Neural cell (in vitro differentiated cells): Measurements from ENCODE around the gene NRBF2. TPM values are rescaled to one million over a fixed set of nuclear protein-coding genes. Genes with fewer than 3 reads are reported as not detected.

Experiments used
- H2AFZ ChIP-seq: fragments of 200-600, 300-800 bp; sonication (generic), shearing (Covaris generic); 2 replicates; pipeline ENCODE4 v1.6.0; 2014; ENCODE audit warnings: low read depth, mild to moderate bottlenecking, antibody characterized with exemption, low read length, moderate library complexity
- H3F3A ChIP-seq: fragments of 200-600 bp; shearing (Covaris generic); 2 replicates; pipeline ENCODE4 v1.6.1; 2016; ENCODE audit warnings: mild to moderate bottlenecking, moderate library complexity, mixed read lengths, antibody characterized with exemption, low read length; ENCODE audit not compliant: insufficient read depth, poor library complexity, severe bottlenecking
- H3K27ac ChIP-seq: fragments of 200-600, 300-800 bp; sonication (generic), shearing (Covaris generic); 2 replicates; pipeline ENCODE4 v1.5.1; 2014; ENCODE audit warnings: mild to moderate bottlenecking, low read length, moderate library complexity
- H3K27me3 ChIP-seq: fragments of 300-800, 200-600 bp; sonication (generic), shearing (Covaris generic); 2 replicates; pipeline ENCODE4 v1.6.0; 2014; ENCODE audit warnings: mild to moderate bottlenecking, low read depth, low read length, moderate library complexity; ENCODE audit not compliant: insufficient read depth
- H3K36me3 ChIP-seq: fragments of 300-800, 200-600 bp; sonication (generic), shearing (Covaris generic); 2 replicates; pipeline ENCODE4 v1.5.1; 2014; ENCODE audit warnings: mild to moderate bottlenecking, antibody characterized with exemption, low read length, moderate library complexity; ENCODE audit not compliant: insufficient read depth
- H3K4me2 ChIP-seq: fragments of 300-800, 200-600 bp; sonication (generic), shearing (Covaris generic); 2 replicates; pipeline ENCODE4 v1.6.0; 2014; ENCODE audit warnings: mild to moderate bottlenecking, low read length
- H3K4me3 ChIP-seq: fragments of 300-800, 200-600 bp; sonication (generic), shearing (Covaris generic); 2 replicates; pipeline ENCODE4 v1.5.1; 2014; ENCODE audit warnings: mild to moderate bottlenecking, low read length, moderate library complexity
- H3K79me2 ChIP-seq: fragments of 200-600 bp; shearing (Covaris generic); replicated peaks from 2 replicates; pipeline ENCODE4 v1.6.0; 2014; ENCODE audit warnings: mild to moderate bottlenecking, low read length, moderate library complexity; ENCODE audit not compliant: insufficient read depth
- H3K9ac ChIP-seq: fragments of 300-800, 200-600 bp; sonication (generic), shearing (Covaris generic); 2 replicates; pipeline ENCODE4 v1.6.1; 2016; ENCODE audit warnings: mild to moderate bottlenecking, low read length, mixed read lengths
- H3K9me2 ChIP-seq: fragments of 200-600 bp; shearing (Covaris generic); 2 replicates; pipeline ENCODE4 v1.6.1; 2016; ENCODE audit warnings: mild to moderate bottlenecking, low read length, mixed read lengths; ENCODE audit not compliant: insufficient read depth
- H3K9me3 ChIP-seq: fragments of 200-600, 300-800 bp; sonication (generic), shearing (Covaris generic); 2 replicates; pipeline ENCODE4 v1.6.1; 2016; ENCODE audit warnings: mild to moderate bottlenecking, mixed run types, low read length, moderate library complexity, mixed read lengths
- H4K20me1 ChIP-seq: fragments of 200-600 bp; shearing (Covaris generic); 2 replicates; pipeline ENCODE4 v1.6.1; 2016; ENCODE audit warnings: mild to moderate bottlenecking, mixed run types; ENCODE audit not compliant: insufficient read depth
- EP300 ChIP-seq: fragments of 450-650 bp; conservative IDR thresholded peaks from 2 replicates; pipeline ENCODE4 v1.6.1; 2014; ENCODE audit warnings: antibody characterized with exemption, mild to moderate bottlenecking, moderate library complexity; ENCODE audit not compliant: poor library complexity, severe bottlenecking
- EZH2 ChIP-seq: fragments of 200-600, 300-800 bp; shearing (Covaris generic), sonication (generic); IDR thresholded peaks from 2 replicates; pipeline ENCODE4 v1.6.1; 2014; ENCODE audit warnings: antibody characterized with exemption, low read length, borderline replicate concordance, mild to moderate bottlenecking; ENCODE audit not compliant: insufficient read depth, poor library complexity, severe bottlenecking
- MXI1 ChIP-seq: fragments of 450-650 bp; conservative IDR thresholded peaks from 2 replicates; pipeline ENCODE4 v1.6.1; 2014; ENCODE audit warnings: antibody characterized with exemption, mild to moderate bottlenecking; ENCODE audit not compliant: poor library complexity, severe bottlenecking
- POLR2AphosphoS5 ChIP-seq: IDR thresholded peaks from 2 replicates; pipeline ENCODE4 v1.6.1; 2012
- RAD21 ChIP-seq: fragments of 450-650 bp; conservative IDR thresholded peaks from 2 replicates; pipeline ENCODE4 v1.6.1; 2014; ENCODE audit warnings: antibody characterized with exemption, mild to moderate bottlenecking, moderate library complexity
- REST ChIP-seq: IDR thresholded peaks from 2 replicates; pipeline ENCODE4 v1.6.1; 2012; ENCODE audit warnings: borderline replicate concordance
- SMC3 ChIP-seq: fragments of 450-650 bp; conservative IDR thresholded peaks from 2 replicates; pipeline ENCODE4 v1.6.1; 2014; ENCODE audit warnings: antibody characterized with exemption, mild to moderate bottlenecking, moderate library complexity; ENCODE audit not compliant: poor library complexity
- TAF1 ChIP-seq: IDR thresholded peaks from 2 replicates; pipeline ENCODE4 v1.6.1; 2012; ENCODE audit warnings: low read depth
- polyA plus RNA-seq: library from polyadenylated mRNA; depleted of rRNA; stranded (reverse); fragments of >200 nt; gene quantifications from 2 replicates; pipeline ENCODE4 v1.2.3, GENCODE V29; 2014

NRBF2 gene
- polyA plus RNA-seq, 1 donor from 2014 or later, result 32.7 TPM

GRCh38 chr10:63110940-63111339, 22.2 kb upstream of the NRBF2 start:
- TF ChIP-seq EZH2, result no peak
- no peak for TF ChIP-seq EP300
- TF ChIP-seq SMC3, result no peak
- no peak for TF ChIP-seq RAD21
- no peak for TF ChIP-seq POLR2AphosphoS5
- TF ChIP-seq MXI1, result no peak
- TF ChIP-seq TAF1, result no peak
- no peak for TF ChIP-seq REST
- H3F3A ChIP-seq, result no peaks in the 10 kb centered on the region
- no peak overlapping the region for H3K4me2 ChIP-seq
- no peak overlapping the region for H3K4me3 ChIP-seq
- no peak overlapping the region for H2AFZ ChIP-seq
- H4K20me1 ChIP-seq, result no peaks in the 10 kb centered on the region
- H3K9me2 ChIP-seq, result no peaks in the 10 kb centered on the region
- H3K9ac ChIP-seq, result no peak overlapping the region
- no peaks in the 10 kb centered on the region for H3K9me3 ChIP-seq
- H3K27me3 ChIP-seq, result no peaks in the 10 kb centered on the region
- no peak overlapping the region for H3K27ac ChIP-seq
- H3K79me2 ChIP-seq, result no peaks in the 10 kb centered on the region
- H3K36me3 ChIP-seq, result no peaks in the 10 kb centered on the region

GRCh38 chr10:63114031-63114814, 18.9 kb upstream of the NRBF2 start:
- H2AFZ ChIP-seq, result no peak overlapping the region
- no peaks in the 10 kb centered on the region for H3K9me3 ChIP-seq
- no peak overlapping the region for H3K27ac ChIP-seq
- H3K36me3 ChIP-seq, result no peaks in the 10 kb centered on the region
- H4K20me1 ChIP-seq, result no peaks in the 10 kb centered on the region
- no peaks in the 10 kb centered on the region for H3K9me2 ChIP-seq
- H3K4me2 ChIP-seq, result no peak overlapping the region
- H3K4me3 ChIP-seq, result no peak overlapping the region
- TF ChIP-seq SMC3 (no peak), MXI1 (no peak)
- no peaks in the 10 kb centered on the region for H3K27me3 ChIP-seq
- no peak overlapping the region for H3K9ac ChIP-seq
- no peaks in the 10 kb centered on the region for H3K79me2 ChIP-seq
- no peaks in the 10 kb centered on the region for H3F3A ChIP-seq

DNA sequence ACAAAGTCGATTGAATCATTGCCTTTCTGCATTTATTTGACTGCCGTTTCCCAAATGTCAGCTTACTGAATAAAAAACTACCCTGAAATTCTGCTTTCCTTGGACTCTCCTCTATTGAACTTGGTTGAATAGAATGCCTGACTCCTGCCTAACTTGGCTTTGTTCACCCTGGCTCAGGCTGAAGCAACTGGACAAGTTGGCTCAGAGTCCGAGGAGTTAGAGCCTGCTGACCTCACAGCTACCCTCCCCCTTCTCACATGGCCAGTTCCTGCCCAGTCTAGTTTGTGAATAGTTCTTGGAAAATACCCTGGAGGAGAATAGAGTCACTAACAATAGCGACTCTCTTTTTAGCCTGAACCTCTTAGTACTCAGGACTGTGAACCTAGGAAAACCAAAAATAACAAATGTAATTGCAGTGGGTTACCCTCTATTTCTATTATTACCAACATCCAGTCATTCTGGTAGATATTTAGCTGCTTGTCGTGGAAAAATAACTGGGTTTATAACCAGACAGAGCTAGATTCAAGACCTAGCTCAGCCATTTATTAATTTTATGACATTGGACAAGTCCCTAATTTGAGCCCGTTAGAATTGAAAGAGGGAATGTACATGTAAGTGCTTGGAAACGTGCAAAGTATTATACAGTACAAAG, 17.3 kb upstream of the NRBF2 start:
- H3K36me3 ChIP-seq, result no peaks in the 10 kb centered on the region
- TF ChIP-seq TAF1, result no peak
- H3F3A ChIP-seq, result no peaks in the 10 kb centered on the region
- no peaks in the 10 kb centered on the region for H3K9me3 ChIP-seq
- no peaks in the 10 kb centered on the region for H3K79me2 ChIP-seq
- no peak overlapping the region for H3K4me2 ChIP-seq
- no peak overlapping the region for H3K27ac ChIP-seq
- no peak overlapping the region for H3K9ac ChIP-seq
- H3K27me3 ChIP-seq, result no peaks in the 10 kb centered on the region
- no peaks in the 10 kb centered on the region for H3K9me2 ChIP-seq
- H2AFZ ChIP-seq, result no peak overlapping the region
- H4K20me1 ChIP-seq, result no peaks in the 10 kb centered on the region
- H3K4me3 ChIP-seq, result no peak overlapping the region
